Retina (tissue), 1 donor: ENCODE data around the gene TPD52L2.
A peak's percentile ranks its signal among the peaks of the same experiment; 100 is the strongest.

Experiments used
- DNase-seq: peaks from one replicate; pipeline ENCODE4 v3.0.0-alpha.2; 2016

The TPD52L2 gene

GRCh38 chr20:63864978-63865640 lies at the start of gene TPD52L2:
Gene TPD52L2, plus strand, starts transcription at chr20:63865270. Its CDS starts 96 bp downstream, at chr20:63865366.
- DNase-seq, result peak; percentile 96

- DNase-seq, result no peak
Observed at GRCh38 chr20:63815615-63816253, 49.3 kb upstream of the TPD52L2 start.

GRCh38 chr20:63819224-63819921 lies 45.7 kb upstream of the TPD52L2 start:
- DNase-seq, result no peak

- no peak for DNase-seq
Observed at GRCh38 chr20:63821811-63822210, 43.3 kb upstream of the TPD52L2 start.

- no peak for DNase-seq
Observed at GRCh38 chr20:63822276-63822696, 42.8 kb upstream of the TPD52L2 start.

- DNase-seq, result no peak
Observed at GRCh38 chr20:63823691-63824311, 41.3 kb upstream of the TPD52L2 start.

GRCh38 chr20:63825331-63826118 lies 39.5 kb upstream of the TPD52L2 start:
- DNase-seq, result no peak

- no peak for DNase-seq
Observed at GRCh38 chr20:63826753-63827152, 38.3 kb upstream of the TPD52L2 start.

- no peak for DNase-seq
Observed at GRCh38 chr20:63828124-63828523, 36.9 kb upstream of the TPD52L2 start.

GRCh38 chr20:63828545-63828944 lies 36.5 kb upstream of the TPD52L2 start:
- no peak for DNase-seq

GRCh38 chr20:63828951-63829350 lies 36.1 kb upstream of the TPD52L2 start:
- no peak for DNase-seq

GRCh38 chr20:63829603-63829944 lies 35.5 kb upstream of the TPD52L2 start:
- DNase-seq, result no peak

GRCh38 chr20:63829945-63830835 lies 34.9 kb upstream of the TPD52L2 start:
- peak; percentile 63 for DNase-seq

GRCh38 chr20:63830841-63831588 lies 34.1 kb upstream of the TPD52L2 start, which contains the start of gene ZBTB46:
Gene ZBTB46, minus strand, starts transcription at chr20:63831264. Its CDS starts 40,507 bp downstream, at chr20:63790757.
- no peak for DNase-seq

GRCh38 chr20:63831646-63831992 lies 33.5 kb upstream of the TPD52L2 start:
- peak; percentile 66 for DNase-seq

- DNase-seq, result peak; percentile 66
Observed at GRCh38 chr20:63831993-63832686, 32.9 kb upstream of the TPD52L2 start.

GRCh38 chr20:63833776-63834490 lies 31.1 kb upstream of the TPD52L2 start:
- no peak for DNase-seq

- DNase-seq, result no peak
Observed at GRCh38 chr20:63834491-63834880, 30.6 kb upstream of the TPD52L2 start.

- peak; percentile 80 for DNase-seq
Observed at GRCh38 chr20:63835021-63835858, 29.8 kb upstream of the TPD52L2 start.
